HCT116 (cell line): ENCODE results near the gene FASN. TPM values are rescaled to one million over a fixed set of nuclear protein-coding genes. Genes with fewer than 3 reads are reported as not detected.

Experiments used
- ATAC-seq: fragments of 200-7000 bp; cut with Tn5 transposase; 2 replicates; pipeline ENCODE4 v1.9.1; 2020; ENCODE audit warnings: mild to moderate bottlenecking, moderate library complexity
- BruUV-seq: library from RNA; stranded (reverse); fragments of 400-500 nt; replicated peaks from 2 replicates; lab custom pipeline; 2021; lab: Mats Ljungman, UMichigan
- CTCF ChIA-PET: fragments of 300-600 bp; sonication (Branson Sonifier 250); formaldehyde crosslinking; loops from one replicate; lab custom pipeline; 2021; ENCODE audit warnings: antibody characterized with exemption; lab: Charles Lee
- POLR2A ChIA-PET: fragments of 300-600, 350-600 bp; sonication (Branson Sonifier 250); formaldehyde crosslinking; loops from one replicate; lab custom pipeline; 2021; ENCODE audit warnings: antibody characterized with exemption; lab: Charles Lee
- RAD21 ChIA-PET, 2 experiments: fragments of 300-600 bp; sonication (Branson Sonifier 250); formaldehyde crosslinking; loops; one replicate each; lab custom pipeline; 2023; ENCODE audit warnings: low total read pairs in 2 of 2; ENCODE audit not compliant: uncharacterized antibody in 2 of 2, unreplicated experiment in 2 of 2, low non-redundant PET in 1 of 2; lab: Charles Lee
- DNase-seq: peaks from one replicate; pipeline ENCODE4 v3.0.0-alpha.2; 2010; ENCODE audit warnings: low read depth, low spot score
- H2AFZ ChIP-seq: fragments of 200-600 bp; shearing (Covaris generic), sonication (generic); 2 replicates; pipeline ENCODE4 v1.6.1; 2017; ENCODE audit warnings: low read depth, mixed run types, mixed read lengths, antibody characterized with exemption, low read length; ENCODE audit not compliant: poor library complexity, severe bottlenecking
- H3K27ac ChIP-seq: 2 replicates; pipeline ENCODE4 v1.5.1; 2012; ENCODE audit warnings: low read depth, low read length
- H3K27me3 ChIP-seq: fragments of 200-600 bp; sonication (generic); 2 replicates; pipeline ENCODE4 v1.6.1; 2016; ENCODE audit warnings: mixed run types, low read length, mixed read lengths; ENCODE audit not compliant: insufficient read depth
- H3K36me3 ChIP-seq, 2 experiments: fragments of 200-500 bp in 1 of 2; fragments of 200-600 bp in 1 of 2; sonication (Bioruptor generic) in 1 of 2; sonication (generic) in 1 of 2; 2 replicates each; pipeline versions ENCODE4 v1.5.1 to v1.6.1; 2014 to 2016; ENCODE audit warnings: low read length in 2 of 2, inconsistent platforms in 1 of 2, mixed read lengths in 1 of 2, mixed run types in 1 of 2; ENCODE audit not compliant: insufficient read depth in 2 of 2, control insufficient read depth in 1 of 2
- H3K4me1 ChIP-seq, 2 experiments: fragments of 200-600 bp in 1 of 2; sonication (generic) in 1 of 2; 2 replicates each; pipeline versions ENCODE4 v1.5.1 to v1.6.1; 2012 to 2017; ENCODE audit warnings: low read length in 2 of 2, inconsistent platforms in 1 of 2, mild to moderate bottlenecking in 1 of 2, mixed read lengths in 1 of 2, mixed run types in 1 of 2, moderate library complexity in 1 of 2; ENCODE audit not compliant: insufficient read depth in 2 of 2, control insufficient read depth in 1 of 2
- H3K4me2 ChIP-seq: fragments of 200-600 bp; sonication (generic); 2 replicates; pipeline ENCODE4 v1.6.1; 2017; ENCODE audit warnings: mixed run types, low read length, mixed read lengths
- H3K4me3 ChIP-seq, 2 experiments: fragments of 200-600 bp in 1 of 2; sonication (generic) in 1 of 2; replicated peaks in 1 of 2; 2 replicates each; pipeline ENCODE4 v1.5.1; 2011 to 2016; ENCODE audit warnings: low read length in 2 of 2, control low read depth in 1 of 2, low read depth in 1 of 2, mild to moderate bottlenecking in 1 of 2, mixed read lengths in 1 of 2, mixed run types in 1 of 2
- H3K79me2 ChIP-seq: fragments of 200-600 bp; sonication (generic); 2 replicates; pipeline ENCODE4 v1.6.1; 2017; ENCODE audit warnings: mild to moderate bottlenecking, mixed run types, low read length, moderate library complexity, mixed read lengths; ENCODE audit not compliant: insufficient read depth
- H3K9ac ChIP-seq: fragments of 200-600 bp; sonication (generic); 2 replicates; pipeline ENCODE4 v1.6.1; 2016; ENCODE audit warnings: low read length, mixed read lengths
- H3K9me2 ChIP-seq: fragments of 200-600 bp; sonication (generic), shearing (Covaris generic); 2 replicates; pipeline ENCODE4 v1.6.1; 2017; ENCODE audit warnings: mixed run types, mild to moderate bottlenecking, moderate library complexity; ENCODE audit not compliant: insufficient read depth
- H3K9me3 ChIP-seq, 2 experiments: fragments of 200-500 bp in 1 of 2; fragments of 200-600 bp in 1 of 2; sonication (Bioruptor generic) in 1 of 2; sonication (generic) in 1 of 2; 2 replicates each; pipeline ENCODE4 v1.6.1; 2014 to 2017; ENCODE audit warnings: low read length in 2 of 2, mixed read lengths in 2 of 2, inconsistent platforms in 1 of 2, low read depth in 1 of 2, mild to moderate bottlenecking in 1 of 2, mixed run types in 1 of 2, moderate library complexity in 1 of 2; ENCODE audit not compliant: control insufficient read depth in 1 of 2, insufficient read depth in 1 of 2
- H4K20me1 ChIP-seq: fragments of 200-600 bp; sonication (generic), shearing (Covaris generic); 2 replicates; pipeline ENCODE4 v1.6.1; 2017; ENCODE audit warnings: mixed run types, mild to moderate bottlenecking, moderate library complexity; ENCODE audit not compliant: insufficient read depth
- CTCF ChIP-seq, 3 experiments: fragments of 200-600 bp in 1 of 3; sonication (generic) in 1 of 3; IDR thresholded peaks in 2 of 3; conservative IDR thresholded peaks in 1 of 3; 2 replicates each; pipeline ENCODE4 v1.5.1; 2012 to 2017; ENCODE audit warnings: low read depth in 2 of 3, low read length in 2 of 3, antibody characterized with exemption in 1 of 3, borderline replicate concordance in 1 of 3, control low read depth in 1 of 3, mild to moderate bottlenecking in 1 of 3, mixed read lengths in 1 of 3, mixed run types in 1 of 3, moderate library complexity in 1 of 3; ENCODE audit not compliant: insufficient read depth in 1 of 3
- EZH2 ChIP-seq: fragments of 200-600 bp; sonication (generic); IDR thresholded peaks from 2 replicates; pipeline ENCODE4 v1.6.1; 2017; ENCODE audit warnings: antibody characterized with exemption, mixed run types
- FOSL1 ChIP-seq: IDR thresholded peaks from 2 replicates; pipeline ENCODE4 v1.6.1; 2012; ENCODE audit warnings: low read depth
- POLR2AphosphoS5 ChIP-seq: IDR thresholded peaks from 2 replicates; pipeline ENCODE4 v1.6.1; 2011; ENCODE audit warnings: mild to moderate bottlenecking, low read depth, low read length, moderate library complexity
- RAD21 ChIP-seq: IDR thresholded peaks from 2 replicates; pipeline ENCODE4 v1.6.1; 2012; ENCODE audit warnings: low read depth, mild to moderate bottlenecking
- SIN3A ChIP-seq: IDR thresholded peaks from 2 replicates; pipeline ENCODE4 v1.6.1; 2012; ENCODE audit warnings: low read depth
- SP1 ChIP-seq: IDR thresholded peaks from 2 replicates; pipeline ENCODE4 v1.6.1; 2012; ENCODE audit warnings: low read depth
- TCF7L2 ChIP-seq: IDR thresholded peaks from 2 replicates; pipeline ENCODE4 v1.7.0; 2011; ENCODE audit warnings: borderline replicate concordance, inconsistent platforms; ENCODE audit not compliant: insufficient read depth, insufficient read length; ENCODE audit errors: extremely low read depth
- ZFX ChIP-seq: fragments of 450-650 bp; IDR thresholded peaks from 2 replicates; pipeline ENCODE4 v1.6.1; 2017
- intact Hi-C: fragments of 100-400 bp; cut with micrococcal nuclease; formaldehyde crosslinking; loops from 2 replicates; pipeline ENCODE4 v1.10.0; 2022
- total RNA-seq: library from RNA; stranded (reverse); gene quantifications from one replicate; pipeline ENCODE4 v1.2.1, GENCODE V29; 2021; ENCODE audit not compliant: unreplicated experiment

FASN gene
- total RNA-seq, 1 experiment from 2014 or later = 754 TPM

DNA sequence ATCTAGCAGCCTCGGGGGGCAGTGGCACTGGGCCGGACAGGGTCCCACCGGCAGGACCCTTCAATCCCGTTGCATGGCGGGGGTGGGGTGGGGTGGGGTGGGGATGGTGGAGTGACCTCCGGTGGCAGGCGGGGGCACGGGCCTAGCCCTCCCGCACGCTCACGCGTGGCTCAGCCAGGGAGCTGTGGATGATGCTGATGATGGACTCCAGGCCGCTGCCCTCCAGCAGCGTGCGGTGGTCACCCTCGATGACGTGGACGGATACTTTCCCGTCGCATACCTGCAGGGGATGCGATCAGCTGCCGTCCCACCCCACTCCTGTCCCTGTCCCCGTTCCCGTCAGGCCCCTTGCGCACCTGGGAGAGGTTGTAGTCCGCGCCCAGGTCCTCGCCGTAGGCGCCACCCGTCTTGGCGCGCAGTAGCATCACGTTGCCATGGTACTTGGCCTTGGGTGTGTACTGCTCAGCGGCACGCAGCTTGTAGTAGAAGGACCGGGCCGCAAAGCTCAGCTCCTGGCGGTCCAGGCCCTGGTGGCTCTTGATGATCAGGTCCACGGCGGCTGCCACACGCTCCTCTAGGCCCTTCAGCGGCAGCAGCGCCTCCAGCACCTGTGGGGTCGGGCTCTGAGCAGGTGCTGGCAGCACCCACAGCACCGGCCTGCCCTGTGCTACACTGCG lies 18.9 kb downstream of the FASN start:
- no peak overlapping the region for H3K4me2 ChIP-seq
- no peak overlapping the region for H3K27ac ChIP-seq
- peaks cover 3% of the 10 kb centered on the region; the same call in 1 of the 2 replicates for H3K79me2 ChIP-seq
- DNase-seq (no peak), ATAC-seq (no peak)
- ChIA-PET RAD21 (no interaction called here), POLR2A (no interaction called here), CTCF (interaction anchor here (0.6 kb wide), 1 partner anchor 56 kb away, joined by 3 read pairs; the partner anchor contains the start of genes CENPX and LRRC45)
- H2AFZ ChIP-seq = no peak overlapping the region
- no peaks in the 10 kb centered on the region for H3K9me3 ChIP-seq
- no peaks in the 10 kb centered on the region for H3K27me3 ChIP-seq
- no peaks in the 10 kb centered on the region for H3K9me2 ChIP-seq
- intact Hi-C loops = no loop called here
- BruUV-seq = no TSS peak
- H3K36me3 ChIP-seq = peaks cover 43 to 49% of the 10 kb centered on the region in 2 experiments
- H3K4me1 ChIP-seq = no peaks in the 10 kb centered on the region
- no peak overlapping the region for H3K9ac ChIP-seq
- H3K4me3 ChIP-seq = no peak overlapping the region
- H4K20me1 ChIP-seq = peaks cover 9% of the 10 kb centered on the region; the same call in 1 of the 2 replicates
- TF ChIP-seq ZFX = no peak
- no peak for TF ChIP-seq FOSL1
- no peak for TF ChIP-seq TCF7L2
- no peak for TF ChIP-seq SP1
- TF ChIP-seq CTCF (IDR thresholded peaks at IDR 0.05 in 2 of 3, conservative IDR thresholded peaks at IDR 0.05 in 1 of 3; ENCODE audit: borderline replicate concordance in 1 of 3, insufficient read depth in 1 of 3, low read depth in 2 of 3, low read length in 2 of 3) = no peak
- TF ChIP-seq RAD21 = no peak
- no peak for TF ChIP-seq POLR2AphosphoS5
- TF ChIP-seq EZH2 = no peak
- no peak for TF ChIP-seq SIN3A
